Lower lobe of right lung (tissue), 2 donors: Measurements from ENCODE around the gene TRERF1. TPM values are rescaled to one million over a fixed set of nuclear protein-coding genes. Genes with fewer than 3 reads are reported as not detected.

Source experiments
- ATAC-seq, 2 donors: fragments of 200-7000 bp; cut with Tn5 transposase; one replicate each; pipeline ENCODE4 v1.9.1; 2020 to 2022; ENCODE audit warnings: mild to moderate bottlenecking in 2 of 2, moderate library complexity in 2 of 2
- DNase-seq: peaks from one replicate; pipeline ENCODE4 v3.0.0-alpha.2; 2020
- H3K27ac ChIP-seq: fragments of 200-600 bp; one replicate; pipeline ENCODE4 v1.8.0; 2022
- H3K27me3 ChIP-seq: fragments of 200-600 bp; one replicate; pipeline ENCODE4 v1.8.0; 2022; ENCODE audit warnings: low read depth
- H3K36me3 ChIP-seq: fragments of 200-600 bp; one replicate; pipeline ENCODE4 v1.8.0; 2022; ENCODE audit warnings: mild to moderate bottlenecking
- H3K4me1 ChIP-seq: fragments of 200-600 bp; one replicate; pipeline ENCODE4 v1.8.0; 2022
- H3K4me3 ChIP-seq: fragments of 200-600 bp; one replicate; pipeline ENCODE4 v1.8.0; 2022; ENCODE audit warnings: mild to moderate bottlenecking
- H3K9me3 ChIP-seq: fragments of 200-600 bp; one replicate; pipeline ENCODE4 v1.8.0; 2022
- CTCF ChIP-seq: fragments of 200-600 bp; IDR thresholded peaks from one replicate; pipeline ENCODE4 v1.8.0; 2022; ENCODE audit warnings: antibody characterized with exemption, mild to moderate bottlenecking
- intact Hi-C: fragments of 100-400 bp; cut with DNase I; formaldehyde crosslinking; loops from one replicate; pipeline ENCODE4 v1.11.0; 2022
- total RNA-seq: library from RNA; stranded (reverse); fragmentation: NEBNext Ultra II Directional; extraction: Animal tissue kit (Norgen Biotek cat#: 25700); gene quantifications from one replicate; pipeline ENCODE4 v1.2.1, GENCODE V29; 2021
- donor health status: DM: no; HTN: yes; CAD: no; lungs with severe emphysema.

TRERF1 gene
- total RNA-seq, 1 donor from 2014 or later = 5.6 TPM

DNA sequence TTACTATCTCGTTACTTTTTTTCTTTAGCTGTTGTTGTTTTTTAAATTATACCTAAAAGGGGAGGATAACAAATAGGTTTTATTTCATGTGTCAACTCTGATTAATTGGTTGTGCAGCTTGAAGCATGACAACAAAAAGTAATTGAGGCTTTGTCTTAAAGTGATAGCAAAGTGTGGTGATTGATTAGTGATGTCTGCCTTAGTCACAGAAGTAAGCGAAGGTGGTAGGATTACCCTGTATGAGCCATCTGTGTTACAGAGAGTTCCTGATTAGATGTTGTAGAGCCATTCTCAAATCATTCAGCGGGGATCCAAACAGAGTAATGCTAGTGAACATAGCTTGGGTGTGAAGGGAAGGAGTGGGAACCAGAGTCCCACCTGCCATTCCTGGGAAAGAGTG, 219.7 kb downstream of the TRERF1 start:
- Histone ChIP-seq H3K4me3 (no peak overlapping the region), H3K9me3 (no peaks in the 10 kb centered on the region), H3K27ac (no peak overlapping the region), H3K4me1 (peaks cover 3% of the 10 kb centered on the region), H3K36me3 (peaks cover 40% of the 10 kb centered on the region), H3K27me3 (no peaks in the 10 kb centered on the region)
- no peak for DNase-seq
- no peak for TF ChIP-seq CTCF
- ATAC-seq = no peak
- intact Hi-C loops = no loop called here

- H3K36me3 ChIP-seq = peaks cover 40% of the 10 kb centered on the region
- DNase-seq (no peak), ATAC-seq (no peak)
- intact Hi-C loops = no loop called here
- no peak for TF ChIP-seq CTCF
- no peaks in the 10 kb centered on the region for H3K9me3 ChIP-seq
- H3K27me3 ChIP-seq = no peaks in the 10 kb centered on the region
- no peak overlapping the region for H3K27ac ChIP-seq
- peaks cover 9% of the 10 kb centered on the region for H3K4me1 ChIP-seq
- no peak overlapping the region for H3K4me3 ChIP-seq
These were observed 221.1 kb downstream of the TRERF1 start for GRCh38 chr6:42230345-42231321.

GRCh38 chr6:42229506-42230119, 222.1 kb downstream of the TRERF1 start:
- TF ChIP-seq CTCF = no peak
- H3K27ac ChIP-seq = no peak overlapping the region
- intact Hi-C loops = no loop called here
- no peaks in the 10 kb centered on the region for H3K9me3 ChIP-seq
- ATAC-seq (no peak), DNase-seq (no peak)
- H3K36me3 ChIP-seq = peaks cover 39% of the 10 kb centered on the region
- H3K27me3 ChIP-seq = no peaks in the 10 kb centered on the region
- peaks cover 9% of the 10 kb centered on the region for H3K4me1 ChIP-seq
- H3K4me3 ChIP-seq = no peak overlapping the region

GRCh38 chr6:42228305-42228704, 223.4 kb downstream of the TRERF1 start:
- Histone ChIP-seq H3K9me3 (no peaks in the 10 kb centered on the region), H3K27me3 (no peaks in the 10 kb centered on the region), H3K4me3 (no peak overlapping the region), H3K27ac (no peak overlapping the region), H3K36me3 (peaks cover 39% of the 10 kb centered on the region), H3K4me1 (peaks cover 9% of the 10 kb centered on the region)
- TF ChIP-seq CTCF = no peak
- no peak for DNase-seq
- intact Hi-C loops = no loop called here
- ATAC-seq = no peak

DNA sequence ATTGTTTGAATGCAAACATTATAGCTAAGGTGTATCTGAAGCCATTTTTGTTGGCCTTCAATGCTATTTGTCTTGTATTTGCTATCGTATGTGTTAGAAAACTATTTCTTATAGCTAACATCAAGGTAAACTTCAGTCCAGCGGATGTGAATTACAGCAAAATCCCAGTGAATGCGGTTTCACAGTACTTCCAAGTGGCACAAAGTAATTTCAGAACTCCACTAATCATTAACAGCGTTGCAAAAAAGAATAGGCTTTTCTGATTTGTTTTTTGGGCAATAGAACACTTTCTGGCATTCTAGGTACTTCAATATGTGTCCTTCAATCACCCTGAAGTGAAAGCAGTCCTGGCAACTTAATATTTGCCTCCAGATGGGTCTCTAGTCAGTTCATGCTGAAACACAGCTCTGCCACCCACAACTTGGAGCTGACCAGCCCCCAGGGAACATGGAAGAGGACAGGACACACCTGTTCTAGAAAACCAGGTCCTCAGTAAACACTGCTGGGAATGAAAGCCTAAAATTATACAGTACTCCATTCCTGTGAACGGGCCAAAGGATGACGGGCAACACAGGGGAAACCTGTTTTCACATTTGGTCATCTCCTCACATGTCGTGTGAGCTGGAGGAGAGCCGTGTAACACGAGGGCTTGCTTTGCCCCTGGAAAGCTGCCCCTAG, 224.4 kb downstream of the TRERF1 start:
- TF ChIP-seq CTCF = no peak
- DNase-seq = no peak
- H3K36me3 ChIP-seq = peaks cover 32% of the 10 kb centered on the region

More for the DNA sequence above, 224.4 kb downstream of the TRERF1 start:
- Histone ChIP-seq H3K4me3 (no peak overlapping the region), H3K27ac (peak overlapping the region; percentile 44), H3K27me3 (no peaks in the 10 kb centered on the region), H3K9me3 (no peaks in the 10 kb centered on the region), H3K4me1 (peaks cover 9% of the 10 kb centered on the region)
- intact Hi-C loops = no loop called here
- peak; percentile 61 to 77 for ATAC-seq
